ENCODE measurements around the gene SMS. TPM values are rescaled to one million over a fixed set of nuclear protein-coding genes. Genes with fewer than 3 reads are reported as not detected.

The SMS gene
- total and polyA plus RNA-seq, 10 donors, result 30.6 to 56.7 (median 42.8) TPM

- Histone ChIP-seq H3K4me1 (no peaks in the 10 kb centered on the region), H3K27me3 (replicated peaks in 1 of 7) (peaks cover 0 to 4% (median 0%) of the 10 kb centered on the region in 7 donors), H3K36me3 (no peaks in the 10 kb centered on the region), H3K4me3 (no peak overlapping the region), H3K9me3 (no peaks in the 10 kb centered on the region), H3K27ac (no peak overlapping the region)
- 70 to 87% (median 75%) methylated on average over 11 of the region's 11 CpGs for WGBS, 5 donors
- intact Hi-C loops (cut with DNase I; ENCODE audit: low total_unique reads), result no loop called here
- no peak for DNase-seq
- TF ChIP-seq POLR2A (IDR thresholded peaks at IDR 0.05) (no peak), CTCF (IDR thresholded peaks at IDR 0.05 in 8 of 11, conservative IDR thresholded peaks at IDR 0.05 in 3 of 11) (no peak), POLR2AphosphoS5 (IDR thresholded peaks at IDR 0.05) (no peak)
Observed at GRCh38 chrX:22041907-22042530, 101.5 kb downstream of the SMS start.

- Histone ChIP-seq H3K27me3 (replicated peaks in 1 of 7) (peaks cover 0 to 4% (median 0%) of the 10 kb centered on the region in 7 donors), H3K4me3 (no peak overlapping the region), H3K36me3 (no peaks in the 10 kb centered on the region), H3K9me3 (no peaks in the 10 kb centered on the region), H3K27ac (no peak overlapping the region), H3K4me1 (no peaks in the 10 kb centered on the region)
- no peak for TF ChIP-seq POLR2AphosphoS5 (IDR thresholded peaks at IDR 0.05)
- TF ChIP-seq POLR2A (IDR thresholded peaks at IDR 0.05), result no peak
- TF ChIP-seq CTCF (IDR thresholded peaks at IDR 0.05 in 8 of 11, conservative IDR thresholded peaks at IDR 0.05 in 3 of 11), result no peak
- 52 to 81% (median 72%) methylated on average over 4 of the region's 4 CpGs for WGBS, 5 donors
- DNase-seq, result no peak
- intact Hi-C loops (cut with DNase I; ENCODE audit: low total_unique reads), result no loop called here
Observed at GRCh38 chrX:22043872-22044271, 103.4 kb downstream of the SMS start.

Other genes with a start within 250 kb of the SMS start
- gene SMPX, start 182.6 kb upstream of the SMS start, total RNA-seq, result not detected
- under 1 TPM in 1 of 3 donors, not detected in 2; 0.15 TPM for gene SMPX, start 182.6 kb upstream of the SMS start, polyA plus RNA-seq
- gene MBTPS2, start 101.1 kb upstream of the SMS start, total RNA-seq, result 10 to 100 TPM in 5 of 7 donors, 1 to 10 TPM in 2; 8.1 to 13.3 (median 11.9) TPM
- 1 to 10 TPM; 1.0 to 1.6 (median 1.5) TPM for gene MBTPS2, start 101.1 kb upstream of the SMS start, polyA plus RNA-seq
- 1 to 10 TPM; 1.7 to 5.7 (median 2.5) TPM for gene YY2, start 84.7 kb upstream of the SMS start, total RNA-seq
- under 1 TPM; 0.28 to 0.48 (median 0.33) TPM for gene YY2, start 84.7 kb upstream of the SMS start, polyA plus RNA-seq
- 1 to 10 TPM in 1 of 7 donors, under 1 TPM in 6; 0.33 to 1.5 (median 0.63) TPM for gene PHEX, start 91.6 kb downstream of the SMS start, total RNA-seq
- gene PHEX, start 91.6 kb downstream of the SMS start, polyA plus RNA-seq, result under 1 TPM; 0.13 to 0.46 (median 0.23) TPM

Data from spleen (tissue), 11 donors.